Immature natural killer cell (primary cell): ENCODE results near the gene IGHMBP2. TPM values are rescaled to one million over a fixed set of nuclear protein-coding genes. Genes with fewer than 3 reads are reported as not detected.

Source experiments
- DNase-seq, 3 donors: peaks; one replicate each; pipeline ENCODE4 v3.0.0; 2022; ENCODE audit warnings: mixed read lengths in 1 of 3
- H3K27ac Mint-ChIP-seq, 6 donors: one replicate each; pipeline ENCODE4 v1.8.0; 2020; ENCODE audit warnings: mixed read lengths in 6 of 6, mild to moderate bottlenecking in 5 of 6, inconsistent platforms in 4 of 6, moderate library complexity in 3 of 6
- H3K27me3 Mint-ChIP-seq, 3 donors: one replicate each; pipeline ENCODE4 v1.8.0; 2020 to 2021; ENCODE audit warnings: low read depth in 3 of 3, mild to moderate bottlenecking in 3 of 3, mixed read lengths in 3 of 3, moderate library complexity in 3 of 3, inconsistent platforms in 1 of 3
- H3K36me3 Mint-ChIP-seq, 3 donors: one replicate each; pipeline ENCODE4 v1.8.0; 2020; ENCODE audit warnings: mixed read lengths in 3 of 3, inconsistent platforms in 2 of 3, mild to moderate bottlenecking in 2 of 3
- H3K4me1 Mint-ChIP-seq, 2 donors: one replicate each; pipeline ENCODE4 v1.8.0; 2020; ENCODE audit warnings: inconsistent platforms in 2 of 2, mild to moderate bottlenecking in 2 of 2, mixed read lengths in 2 of 2, moderate library complexity in 1 of 2
- H3K4me3 Mint-ChIP-seq, 5 donors: one replicate each; pipeline ENCODE4 v1.8.0; 2020; ENCODE audit warnings: mild to moderate bottlenecking in 5 of 5, mixed read lengths in 5 of 5, inconsistent platforms in 3 of 5, moderate library complexity in 3 of 5
- H3K9me3 Mint-ChIP-seq, 6 donors: one replicate each; pipeline ENCODE4 v1.8.0; 2020; ENCODE audit warnings: mild to moderate bottlenecking in 6 of 6, mixed read lengths in 6 of 6, inconsistent platforms in 4 of 6, moderate library complexity in 3 of 6
- polyA plus RNA-seq, 3 donors: library from polyadenylated mRNA; unstranded; fragments of 300-500 nt; fragmentation: Illumina TruSeq; gene quantifications; one replicate each; pipeline ENCODE4 v1.2.3, GENCODE V29; 2021

The IGHMBP2 gene
- polyA plus RNA-seq, 3 donors from 2014 or later = 8.7 to 9.8 (median 8.9) TPM

DNA sequence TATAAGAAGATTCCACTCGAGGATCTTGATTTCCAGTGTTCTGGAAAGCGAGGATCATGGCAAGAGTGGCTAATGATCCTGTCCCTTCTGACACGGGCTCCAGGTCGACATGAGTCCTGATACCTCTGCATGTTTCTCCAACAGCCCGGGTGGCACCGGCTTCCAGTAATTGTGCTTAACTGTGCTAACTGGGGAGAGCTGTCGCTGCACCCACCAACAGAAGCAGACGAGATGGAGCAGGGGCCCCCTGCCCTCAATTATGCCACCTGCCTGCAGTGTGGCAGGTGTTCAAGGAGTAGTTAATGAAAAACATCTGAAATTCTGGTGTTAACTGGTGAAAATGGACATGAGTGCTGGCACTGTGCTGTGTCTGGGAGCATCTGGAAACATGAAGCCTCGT, 6.2 kb upstream of the IGHMBP2 start:
- Mint-ChIP-seq H3K9me3 (no peaks in the 10 kb centered on the region), H3K36me3 (peaks cover 13 to 34% (median 14%) of the 10 kb centered on the region in 3 donors), H3K4me1 (peaks cover 13 to 29% of the 10 kb centered on the region in 2 donors), H3K4me3 (no peak overlapping the region), H3K27ac (no peak overlapping the region), H3K27me3 (peaks cover 0 to 2% (median 0%) of the 10 kb centered on the region in 3 donors)
- DNase-seq = no peak

DNA sequence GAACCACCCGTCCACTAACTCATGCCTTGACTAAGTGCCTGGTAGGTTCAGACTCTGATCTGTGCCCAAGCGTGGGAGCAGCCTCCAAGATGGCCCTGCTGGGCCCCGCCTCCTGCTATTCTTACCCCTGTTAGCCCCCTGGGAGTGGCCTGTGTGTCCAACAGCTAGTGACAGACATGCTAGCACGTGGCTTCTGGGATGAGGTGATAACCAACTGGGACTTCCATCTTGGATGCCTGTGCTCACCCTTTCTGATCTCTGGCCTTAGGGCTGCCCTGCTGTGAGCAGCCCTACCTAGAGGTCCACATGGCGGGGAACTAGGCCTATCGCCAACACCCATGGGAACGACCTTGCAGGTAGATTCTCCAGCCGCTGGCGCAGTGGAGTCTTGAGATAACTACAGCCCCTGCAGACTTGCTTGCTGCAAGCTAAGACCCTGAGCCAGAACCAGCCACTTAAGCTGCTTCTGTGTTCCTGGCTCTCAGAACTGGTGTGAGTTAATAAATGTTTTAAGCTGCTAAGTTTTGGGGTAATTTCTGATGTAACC, 2.8 kb upstream of the IGHMBP2 start:
- Mint-ChIP-seq H3K36me3 (peaks cover 5 to 23% (median 7%) of the 10 kb centered on the region in 3 donors), H3K27me3 (peaks cover 0 to 7% (median 5%) of the 10 kb centered on the region in 3 donors), H3K4me1 (peaks cover 43 to 63% of the 10 kb centered on the region in 2 donors), H3K27ac (no peak overlapping the region), H3K9me3 (no peaks in the 10 kb centered on the region), H3K4me3 (peak overlapping the region in 1 of 5 donors; percentile 8)
- no peak for DNase-seq

DNA sequence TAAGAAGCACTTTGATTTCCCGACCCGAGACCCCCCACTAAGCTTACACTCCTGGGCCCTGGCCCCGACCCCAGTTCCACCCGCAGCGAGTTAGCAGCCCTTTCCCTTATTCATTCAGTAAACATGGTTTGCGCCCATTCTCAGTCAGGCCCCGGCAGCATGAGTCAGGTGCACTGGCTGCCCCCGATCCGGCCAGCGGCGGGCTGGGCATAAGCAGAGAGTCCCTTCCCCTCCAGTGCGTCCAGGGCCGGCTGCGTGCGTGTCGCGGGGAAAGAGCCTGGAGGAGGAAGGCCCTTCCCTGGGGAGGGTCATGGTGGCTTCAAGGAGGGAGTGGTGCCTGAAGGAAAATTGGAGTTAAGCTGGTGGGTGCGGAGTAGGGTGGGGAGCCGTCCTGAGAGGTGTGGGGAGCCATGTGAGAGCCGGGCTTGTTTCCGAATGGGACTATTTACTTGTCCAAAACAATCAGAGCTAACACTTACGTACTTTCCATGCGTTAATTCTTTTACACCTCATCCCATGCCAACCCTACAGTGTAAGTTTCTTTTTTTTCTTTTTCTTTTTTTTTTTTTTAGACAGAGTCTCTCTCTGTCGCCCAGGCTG, 657 bp downstream of the IGHMBP2 start:
- Mint-ChIP-seq H3K4me3 (peak overlapping the region; percentile 95 to 99 (median 98)), H3K27ac (peak overlapping the region; percentile 92 to 97 (median 94)), H3K36me3 (peaks cover 7 to 13% (median 7%) of the 10 kb centered on the region in 3 donors), H3K27me3 (peaks cover 0 to 6% (median 5%) of the 10 kb centered on the region in 3 donors), H3K9me3 (no peaks in the 10 kb centered on the region), H3K4me1 (peaks cover 44 to 66% of the 10 kb centered on the region in 2 donors)
- peak; percentile 18 to 27 (median 23) for DNase-seq

DNA sequence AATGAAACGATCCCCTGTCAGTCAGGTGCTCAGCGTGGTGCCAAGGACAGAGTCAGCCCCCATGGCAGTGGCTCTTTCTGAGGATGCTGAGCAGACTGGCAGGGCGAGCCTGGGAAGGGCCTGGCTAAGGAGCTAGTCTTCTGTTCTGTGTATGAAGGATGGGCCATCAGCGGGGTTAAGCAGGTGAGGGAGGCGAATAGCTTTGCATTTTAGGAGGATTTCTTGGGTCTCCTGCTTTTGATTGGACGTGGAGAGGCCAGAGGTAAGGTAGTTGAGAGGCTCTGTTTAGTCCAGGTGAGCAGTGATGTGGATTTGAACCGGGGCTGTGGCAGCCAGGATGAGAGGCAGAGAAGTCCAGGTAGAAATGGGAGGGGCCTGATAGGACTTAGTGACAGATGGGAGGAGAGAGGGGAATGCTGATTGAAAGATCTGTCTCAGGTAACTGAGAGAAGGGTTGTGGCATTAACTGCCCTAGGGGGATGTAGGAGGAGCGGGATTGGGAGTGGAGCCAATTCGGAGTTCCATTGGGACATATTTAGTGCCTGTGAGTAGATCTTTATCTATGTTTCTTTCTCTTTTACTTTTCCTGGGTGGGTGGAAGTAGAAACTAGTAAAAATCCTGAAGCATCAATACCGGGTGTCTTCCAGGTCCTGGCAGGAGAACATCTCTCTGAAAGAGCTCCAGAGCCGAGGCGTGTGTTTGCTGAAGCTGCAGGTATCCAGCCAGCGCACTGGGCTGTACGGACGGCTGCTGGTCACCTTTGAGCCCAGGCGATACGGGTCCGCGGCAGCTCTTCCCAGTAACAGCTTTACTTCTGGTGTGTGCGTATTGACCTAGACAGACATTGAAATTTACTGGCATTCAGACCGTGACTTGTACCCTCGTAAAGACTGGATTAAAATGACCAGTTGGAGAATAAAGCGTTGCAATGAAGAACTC, 2.0 kb downstream of the IGHMBP2 start:
- peak overlapping the region; percentile 95 to 99 (median 98) for H3K4me3 Mint-ChIP-seq
- H3K4me1 Mint-ChIP-seq = peaks cover 40 to 54% of the 10 kb centered on the region in 2 donors
- peaks cover 0 to 6% (median 5%) of the 10 kb centered on the region in 3 donors for H3K27me3 Mint-ChIP-seq
- no peak for DNase-seq
- H3K9me3 Mint-ChIP-seq = no peaks in the 10 kb centered on the region
- peaks cover 0 to 7% (median 7%) of the 10 kb centered on the region in 3 donors for H3K36me3 Mint-ChIP-seq
- H3K27ac Mint-ChIP-seq = peak overlapping the region in 5 of 6 donors; percentile 10 to 94 (median 36)

DNA sequence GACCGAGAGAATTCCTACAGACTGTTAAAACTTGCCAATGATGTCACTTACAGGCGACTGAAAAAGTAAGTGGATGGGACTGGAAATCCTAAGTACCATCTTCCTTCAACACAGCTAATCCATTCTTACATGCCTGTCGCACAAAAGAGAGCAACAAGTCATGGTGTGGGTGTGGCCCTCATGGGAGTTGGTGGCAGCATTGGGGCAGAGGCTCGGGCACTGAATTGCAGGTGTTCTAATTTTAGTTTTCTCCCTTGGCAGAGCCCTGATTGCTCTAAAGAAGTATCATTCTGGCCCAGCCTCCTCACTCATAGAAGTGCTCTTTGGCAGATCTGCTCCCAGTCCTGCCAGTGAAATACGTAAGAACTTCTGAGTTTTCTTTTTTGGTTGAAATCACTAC, 4.6 kb downstream of the IGHMBP2 start:
- no peak overlapping the region for H3K4me3 Mint-ChIP-seq
- no peak overlapping the region for H3K27ac Mint-ChIP-seq

DNA sequence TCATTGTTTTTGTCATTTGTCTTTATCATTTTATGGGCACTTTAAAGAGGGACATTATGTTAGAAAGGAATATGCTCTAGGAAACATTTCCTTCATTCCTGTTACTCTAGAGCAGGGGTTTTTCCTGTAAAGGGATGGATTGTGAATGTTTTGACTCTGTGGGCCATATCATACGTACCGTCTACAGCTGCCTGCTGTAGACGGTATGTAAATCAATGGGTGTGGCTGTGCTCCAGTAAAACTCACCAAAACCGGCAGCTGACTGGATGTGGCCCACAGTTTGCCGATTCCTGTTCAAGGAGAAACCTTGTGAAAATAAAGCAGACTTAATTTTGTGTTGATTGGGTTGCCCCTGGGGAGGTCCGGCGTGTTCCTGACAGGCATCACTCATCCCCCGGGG, 7.3 kb downstream of the IGHMBP2 start:
- no peak overlapping the region for H3K27ac Mint-ChIP-seq

More for the DNA sequence above, 4.6 kb downstream of the IGHMBP2 start:
- Mint-ChIP-seq H3K4me1 (peaks cover 23 to 29% of the 10 kb centered on the region in 2 donors), H3K9me3 (no peaks in the 10 kb centered on the region), H3K36me3 (peaks cover 0 to 17% (median 11%) of the 10 kb centered on the region in 3 donors), H3K27me3 (peaks cover 0 to 5% (median 5%) of the 10 kb centered on the region in 3 donors)
- DNase-seq = no peak

DNA sequence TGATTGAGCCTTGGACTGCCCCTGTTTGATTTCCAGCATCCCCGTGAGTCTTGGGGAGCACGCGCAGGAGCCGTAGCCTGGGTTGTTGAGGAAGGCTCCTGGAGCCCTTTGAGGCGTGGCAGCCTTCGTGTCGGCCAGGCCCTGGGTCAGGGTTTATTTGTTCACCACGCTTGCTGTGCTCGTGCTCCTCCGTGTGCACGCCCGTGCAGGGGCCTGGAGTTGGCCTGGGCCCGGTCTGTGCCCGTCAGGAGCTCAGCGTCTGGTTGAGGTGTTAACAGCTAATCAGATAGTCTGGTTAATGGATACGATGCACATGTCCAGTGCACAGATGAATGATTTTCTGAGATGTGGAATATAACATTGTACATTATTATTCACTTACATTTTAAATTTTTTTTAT, 8.0 kb downstream of the IGHMBP2 start:
- DNase-seq = no peak
- H3K36me3 Mint-ChIP-seq = peaks cover 10 to 38% (median 16%) of the 10 kb centered on the region in 3 donors
- no peak overlapping the region for H3K4me3 Mint-ChIP-seq
- no peaks in the 10 kb centered on the region for H3K4me1 Mint-ChIP-seq
- no peak overlapping the region for H3K27ac Mint-ChIP-seq
- peaks cover 0 to 3% (median 0%) of the 10 kb centered on the region in 3 donors for H3K27me3 Mint-ChIP-seq
- no peaks in the 10 kb centered on the region for H3K9me3 Mint-ChIP-seq

More for the DNA sequence above, 7.3 kb downstream of the IGHMBP2 start:
- no peak for DNase-seq
- Mint-ChIP-seq H3K4me3 (no peak overlapping the region), H3K27me3 (peaks cover 0 to 3% (median 0%) of the 10 kb centered on the region in 3 donors), H3K4me1 (peaks cover 0 to 3% of the 10 kb centered on the region in 2 donors), H3K9me3 (no peaks in the 10 kb centered on the region), H3K36me3 (peaks cover 5 to 30% (median 16%) of the 10 kb centered on the region in 3 donors)

DNA sequence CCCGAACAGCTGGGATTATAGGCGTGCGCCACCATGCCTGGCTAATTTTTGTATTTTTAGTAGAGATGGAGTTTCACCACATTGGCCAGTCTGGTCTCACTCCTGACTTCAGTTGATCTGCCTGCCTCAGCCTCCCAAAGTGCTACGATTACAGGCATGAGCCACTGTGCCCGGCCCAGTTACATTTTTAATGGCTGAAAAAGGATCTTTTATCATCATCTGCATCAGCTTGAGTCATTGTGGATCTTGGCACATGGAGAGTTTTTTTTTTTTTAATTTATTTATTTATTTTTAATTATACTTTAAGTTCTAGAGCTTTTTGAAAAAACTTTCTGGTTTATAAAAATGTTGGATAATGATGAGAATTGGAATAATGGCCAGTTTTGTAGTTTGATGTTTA, 8.6 kb downstream of the IGHMBP2 start:
- no peak for DNase-seq
- no peak overlapping the region for H3K27ac Mint-ChIP-seq
- no peak overlapping the region for H3K4me3 Mint-ChIP-seq
- peaks cover 0 to 3% (median 0%) of the 10 kb centered on the region in 3 donors for H3K27me3 Mint-ChIP-seq
- H3K9me3 Mint-ChIP-seq = no peaks in the 10 kb centered on the region
- H3K4me1 Mint-ChIP-seq = no peaks in the 10 kb centered on the region
- peaks cover 11 to 39% (median 17%) of the 10 kb centered on the region in 3 donors for H3K36me3 Mint-ChIP-seq

DNA sequence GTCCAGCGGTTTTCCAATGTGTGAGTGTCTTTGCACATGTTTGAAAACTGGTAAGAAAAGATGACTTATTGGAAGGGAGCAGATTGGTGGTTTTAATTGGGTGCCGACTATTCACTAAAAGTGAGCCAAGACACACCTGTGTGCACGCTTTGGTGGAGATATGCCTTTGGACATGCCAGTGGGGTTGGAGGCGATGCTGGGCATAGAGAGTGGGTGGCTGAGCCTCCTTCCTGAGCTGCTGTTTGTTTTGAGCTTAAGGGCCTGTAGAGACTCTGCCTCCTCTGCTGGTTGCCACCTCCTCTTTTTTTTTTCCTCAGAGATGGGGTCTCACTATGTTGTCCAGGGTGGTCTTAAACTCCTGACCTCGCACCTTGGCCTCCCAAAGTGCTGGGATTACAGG, 9.5 kb downstream of the IGHMBP2 start:
- H3K4me3 Mint-ChIP-seq = no peak overlapping the region
- no peak for DNase-seq
- H3K27me3 Mint-ChIP-seq = peaks cover 0 to 3% (median 0%) of the 10 kb centered on the region in 3 donors
- no peaks in the 10 kb centered on the region for H3K9me3 Mint-ChIP-seq
- H3K36me3 Mint-ChIP-seq = peaks cover 15 to 42% (median 18%) of the 10 kb centered on the region in 3 donors
- H3K4me1 Mint-ChIP-seq = no peaks in the 10 kb centered on the region
- no peak overlapping the region for H3K27ac Mint-ChIP-seq

DNA sequence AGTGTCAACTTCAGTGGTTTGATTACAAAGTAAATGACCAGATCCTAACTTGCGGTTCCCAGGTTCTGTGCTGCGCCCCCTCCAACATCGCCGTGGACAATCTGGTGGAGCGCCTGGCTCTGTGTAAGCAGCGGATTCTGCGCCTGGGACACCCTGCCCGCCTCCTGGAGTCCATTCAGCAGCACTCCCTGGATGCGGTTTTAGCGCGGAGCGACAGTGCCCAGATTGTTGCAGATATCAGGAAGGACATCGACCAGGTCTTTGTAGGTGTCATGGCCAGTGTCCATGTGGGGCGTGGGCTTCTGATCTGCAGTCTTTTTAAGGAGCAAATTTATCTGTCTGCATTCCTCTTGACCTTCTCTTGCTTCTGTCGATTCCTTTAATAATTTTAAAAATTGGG, 11.1 kb downstream of the IGHMBP2 start:
- no peaks in the 10 kb centered on the region for H3K9me3 Mint-ChIP-seq
- no peaks in the 10 kb centered on the region for H3K4me1 Mint-ChIP-seq
- peaks cover 0 to 6% (median 0%) of the 10 kb centered on the region in 3 donors for H3K27me3 Mint-ChIP-seq
- DNase-seq = no peak
- no peak overlapping the region for H3K27ac Mint-ChIP-seq
- peaks cover 15 to 53% (median 30%) of the 10 kb centered on the region in 3 donors for H3K36me3 Mint-ChIP-seq
- H3K4me3 Mint-ChIP-seq = no peak overlapping the region

DNA sequence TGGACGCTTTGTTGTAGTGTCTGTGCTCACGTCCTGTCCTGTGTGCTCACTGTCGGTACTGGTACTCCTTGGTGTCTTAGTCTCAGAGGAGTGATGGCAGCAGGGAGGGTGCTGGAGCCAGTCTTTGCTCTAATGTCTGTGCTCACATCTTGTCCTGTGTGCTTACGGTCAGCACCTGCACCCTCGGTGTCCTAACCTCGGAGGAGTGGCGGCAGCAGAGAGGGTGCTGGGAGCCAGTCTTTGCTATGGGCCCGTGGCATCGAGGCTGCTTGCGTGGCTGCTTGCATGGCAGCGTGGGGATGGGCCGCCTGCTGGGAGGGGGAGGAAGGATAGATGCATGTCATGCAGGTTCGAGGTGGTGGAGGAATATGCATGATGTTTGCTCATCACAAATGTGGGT, 12.7 kb downstream of the IGHMBP2 start:
- Mint-ChIP-seq H3K9me3 (no peaks in the 10 kb centered on the region), H3K36me3 (peaks cover 15 to 60% (median 33%) of the 10 kb centered on the region in 3 donors), H3K4me1 (no peaks in the 10 kb centered on the region), H3K27me3 (peaks cover 0 to 6% (median 0%) of the 10 kb centered on the region in 3 donors), H3K4me3 (no peak overlapping the region), H3K27ac (no peak overlapping the region)
- DNase-seq = no peak

DNA sequence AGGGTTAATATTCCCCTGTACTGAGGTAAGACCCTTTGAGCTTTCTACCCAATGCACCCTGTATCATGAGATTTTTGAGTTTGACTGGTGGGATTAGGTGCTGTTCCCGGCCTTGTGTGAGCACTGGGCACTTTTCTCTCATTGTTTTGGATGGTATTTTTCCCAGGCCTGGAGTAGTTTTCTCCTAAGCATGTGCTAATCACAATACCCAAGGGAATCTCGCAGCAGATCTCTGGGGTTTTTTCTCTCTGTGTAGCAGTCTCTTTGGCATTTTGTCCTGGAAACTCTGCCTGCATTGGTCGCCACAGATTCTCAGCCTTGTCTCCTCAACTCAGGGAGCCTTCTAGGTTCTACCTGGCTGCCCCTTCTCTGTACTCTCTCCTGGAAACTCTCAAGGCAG, 19.9 kb downstream of the IGHMBP2 start:
- Mint-ChIP-seq H3K9me3 (peaks cover 10 to 29% (median 22%) of the 10 kb centered on the region in 6 donors), H3K36me3 (peaks cover 51 to 87% (median 76%) of the 10 kb centered on the region in 3 donors), H3K4me1 (no peaks in the 10 kb centered on the region), H3K27ac (no peak overlapping the region), H3K4me3 (no peak overlapping the region), H3K27me3 (peaks cover 0 to 3% (median 0%) of the 10 kb centered on the region in 3 donors)
- DNase-seq = no peak

DNA sequence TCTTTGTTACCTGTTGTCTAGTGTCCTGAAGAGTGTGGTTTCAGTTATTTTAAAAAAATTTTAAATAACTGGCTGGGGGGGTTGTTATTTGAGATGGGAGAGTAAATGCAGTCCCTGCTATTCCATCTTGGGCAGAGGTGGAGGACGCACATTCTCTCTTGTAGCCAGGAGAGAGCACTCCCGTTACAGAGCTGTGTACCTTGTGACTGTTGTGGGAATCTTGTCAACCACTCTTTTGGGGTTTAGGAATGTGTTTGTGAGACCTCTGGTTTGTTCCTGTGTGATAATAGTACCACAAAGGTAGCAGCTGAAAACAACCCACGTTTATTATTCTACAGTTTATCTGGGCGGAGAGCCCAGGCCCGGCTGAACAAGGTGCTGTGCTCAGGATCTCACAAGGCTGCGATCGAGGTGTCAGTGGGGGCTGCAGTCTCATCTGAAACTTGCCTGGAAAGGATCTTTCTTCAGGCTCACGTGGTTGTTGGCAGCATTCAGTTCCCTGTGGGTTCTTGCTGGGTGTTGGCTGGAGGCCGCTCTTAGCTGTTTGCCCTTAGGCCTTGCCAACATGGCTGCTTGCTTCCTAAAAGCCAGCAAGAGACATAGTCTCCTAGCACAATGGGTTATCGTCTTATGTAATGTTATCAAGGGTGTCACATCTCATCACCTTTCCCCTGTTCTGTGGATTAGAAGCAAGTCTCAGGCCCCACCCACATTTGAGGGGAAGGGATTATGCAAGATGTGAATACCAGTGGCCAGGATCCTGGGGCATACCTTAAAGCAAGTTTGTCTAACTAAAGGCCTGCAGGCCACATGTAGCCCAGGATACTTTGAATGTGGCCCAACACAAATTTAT, 20.6 kb downstream of the IGHMBP2 start:
- Mint-ChIP-seq H3K36me3 (peaks cover 51 to 88% (median 69%) of the 10 kb centered on the region in 3 donors), H3K4me3 (no peak overlapping the region), H3K9me3 (peaks cover 10 to 29% (median 22%) of the 10 kb centered on the region in 6 donors), H3K4me1 (no peaks in the 10 kb centered on the region), H3K27me3 (no peaks in the 10 kb centered on the region), H3K27ac (no peak overlapping the region)
- no peak for DNase-seq
